GM12865 (cell line): ENCODE data around the gene NIPSNAP3A.

Source experiments
- DNase-seq: peaks from one replicate; pipeline ENCODE4 v3.0.0; 2010; ENCODE audit warnings: low read depth
- H3K4me3 ChIP-seq: 2 replicates; pipeline ENCODE4 v1.5.1; 2011; ENCODE audit warnings: mild to moderate bottlenecking, low read depth, low read length, control low read depth
- TF ChIP-seq, protein P1 (sequence below): IDR thresholded peaks from 2 replicates; pipeline ENCODE4 v1.5.1; 2011; ENCODE audit warnings: low read length, control low read depth, low read depth, inconsistent platforms; ENCODE audit not compliant: insufficient read depth; ENCODE audit errors: missing control alignments

The NIPSNAP3A gene

DNA sequence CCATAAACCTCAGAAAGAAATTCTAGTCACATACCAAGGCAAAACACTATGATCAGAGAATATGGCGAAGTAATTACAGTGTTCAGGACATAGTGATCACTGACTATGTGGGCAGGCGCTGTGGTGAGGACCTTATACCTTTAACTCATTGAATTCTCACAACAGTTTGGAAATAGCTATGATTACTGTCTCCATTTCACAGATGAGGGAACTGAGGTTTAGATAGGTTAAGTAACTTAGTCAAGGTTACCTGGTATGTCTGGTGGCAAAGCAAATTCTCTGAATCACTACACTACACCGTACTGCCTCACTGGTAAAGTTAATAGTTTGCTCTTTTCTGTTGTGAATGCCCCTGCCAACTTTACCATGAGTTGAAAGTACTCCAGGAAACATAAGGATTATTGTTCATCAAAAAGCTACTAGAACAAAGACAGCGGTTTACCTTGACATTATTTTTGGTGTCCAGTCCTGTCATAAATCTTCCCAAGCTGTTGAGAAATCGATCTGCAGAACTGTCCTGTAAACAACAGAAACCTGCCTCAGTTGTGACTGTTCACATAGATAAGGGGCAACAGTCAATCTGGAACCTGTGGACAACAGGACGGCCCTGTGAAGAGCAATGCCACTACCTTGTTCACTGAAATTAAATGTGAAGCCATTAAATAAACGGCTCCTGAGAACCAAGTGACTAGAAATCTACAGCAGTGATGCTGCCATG is 52.7 kb downstream of the NIPSNAP3A start:
- DNase-seq: no peak
- TF ChIP-seq, protein P1, sequence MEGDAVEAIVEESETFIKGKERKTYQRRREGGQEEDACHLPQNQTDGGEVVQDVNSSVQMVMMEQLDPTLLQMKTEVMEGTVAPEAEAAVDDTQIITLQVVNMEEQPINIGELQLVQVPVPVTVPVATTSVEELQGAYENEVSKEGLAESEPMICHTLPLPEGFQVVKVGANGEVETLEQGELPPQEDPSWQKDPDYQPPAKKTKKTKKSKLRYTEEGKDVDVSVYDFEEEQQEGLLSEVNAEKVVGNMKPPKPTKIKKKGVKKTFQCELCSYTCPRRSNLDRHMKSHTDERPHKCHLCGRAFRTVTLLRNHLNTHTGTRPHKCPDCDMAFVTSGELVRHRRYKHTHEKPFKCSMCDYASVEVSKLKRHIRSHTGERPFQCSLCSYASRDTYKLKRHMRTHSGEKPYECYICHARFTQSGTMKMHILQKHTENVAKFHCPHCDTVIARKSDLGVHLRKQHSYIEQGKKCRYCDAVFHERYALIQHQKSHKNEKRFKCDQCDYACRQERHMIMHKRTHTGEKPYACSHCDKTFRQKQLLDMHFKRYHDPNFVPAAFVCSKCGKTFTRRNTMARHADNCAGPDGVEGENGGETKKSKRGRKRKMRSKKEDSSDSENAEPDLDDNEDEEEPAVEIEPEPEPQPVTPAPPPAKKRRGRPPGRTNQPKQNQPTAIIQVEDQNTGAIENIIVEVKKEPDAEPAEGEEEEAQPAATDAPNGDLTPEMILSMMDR: no peak
- no peak overlapping the region for H3K4me3 ChIP-seq

DNA sequence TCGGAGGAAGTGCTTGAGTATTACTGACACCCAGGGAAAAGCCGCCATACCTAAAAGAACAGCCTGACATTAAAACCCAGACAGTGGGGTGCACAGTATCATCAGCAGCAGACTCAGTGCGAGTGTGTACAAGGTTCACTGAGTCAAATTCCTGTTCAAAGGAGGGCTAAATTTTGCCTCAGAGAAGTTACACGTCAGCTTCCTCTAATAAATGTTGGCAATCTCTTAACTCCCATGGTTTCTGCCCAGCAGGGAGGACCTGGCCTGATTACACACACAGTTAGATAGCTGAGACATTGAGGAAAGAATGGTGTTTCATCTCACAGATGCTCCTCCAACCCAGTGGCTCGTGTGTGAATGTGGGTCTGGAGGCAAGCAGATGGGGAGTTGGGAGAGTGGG is 54.6 kb downstream of the NIPSNAP3A start:
- H3K4me3 ChIP-seq: no peak overlapping the region
- TF ChIP-seq, protein P1: no peak
- no peak for DNase-seq

DNA sequence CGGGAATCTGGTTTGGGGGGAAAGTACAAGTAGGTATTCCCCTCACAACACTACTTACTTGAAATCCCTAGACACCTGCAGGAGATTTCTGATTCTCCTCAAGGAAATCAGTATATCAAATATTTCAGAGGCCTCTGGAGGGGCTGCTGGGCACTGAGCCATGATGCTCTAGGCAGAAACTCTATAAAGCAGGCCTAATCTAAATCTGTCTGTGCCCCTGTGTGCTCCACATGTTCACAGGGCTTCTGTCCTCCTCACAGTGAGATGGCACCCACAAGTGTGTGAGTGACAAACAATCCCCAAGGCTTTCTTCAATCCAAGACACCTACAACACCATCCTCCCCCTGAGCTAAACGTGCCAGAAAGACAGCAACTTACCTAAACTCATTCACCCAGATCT is 55.4 kb downstream of the NIPSNAP3A start:
- no peak for DNase-seq

GRCh38 chr9:104805441-104805840 is 58.0 kb downstream of the NIPSNAP3A start:
- no peak for DNase-seq
- TF ChIP-seq, protein P1: no peak
- H3K4me3 ChIP-seq: no peak overlapping the region

More for the DNA sequence above, 55.4 kb downstream of the NIPSNAP3A start:
- no peak overlapping the region for H3K4me3 ChIP-seq
- TF ChIP-seq, protein P1: no peak

- TF ChIP-seq, protein P1: no peak
- H3K4me3 ChIP-seq: no peak overlapping the region
- no peak for DNase-seq
These were observed 60.6 kb downstream of the NIPSNAP3A start for GRCh38 chr9:104808035-104808614.
